ENCODE data around the gene SLC6A18.

DNA sequence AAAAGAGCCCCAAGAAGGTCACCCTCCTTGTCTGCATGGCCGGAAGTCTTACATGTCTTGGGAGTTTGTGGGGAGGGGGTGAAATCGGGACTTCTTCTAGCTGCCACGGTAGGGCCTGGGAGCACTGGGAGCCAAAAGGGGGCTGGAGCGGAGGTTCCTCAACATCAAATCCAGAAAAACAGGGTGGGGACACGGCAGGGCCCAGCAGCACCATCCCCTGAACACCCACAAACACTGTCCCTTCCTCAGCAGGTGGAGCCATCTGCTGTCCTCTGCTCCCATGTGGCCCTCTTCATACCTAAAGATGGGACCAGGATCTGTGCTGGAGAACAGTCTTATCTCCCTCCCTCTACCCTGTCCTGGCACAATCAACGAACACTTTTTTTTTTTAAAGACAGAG is 67.0 kb downstream of the SLC6A18 start:
- TF ChIP-seq CTCF (IDR thresholded peaks at IDR 0.05; ENCODE audit: insufficient read depth, low read length, poor library complexity, severe bottlenecking) (no peak), EZH2phosphoT487 (conservative IDR thresholded peaks at IDR 0.05; ENCODE audit: low read length) (no peak)

Data from SU-DHL-6 (cell line).